GM23338 (cell line): ENCODE results near the gene RNF26. TPM values are rescaled to one million over a fixed set of nuclear protein-coding genes. Genes with fewer than 3 reads are reported as not detected.

Experiments
- ATAC-seq: fragments of 200-7000 bp; cut with Tn5 transposase; 3 replicates; pipeline ENCODE4 v1.9.1; 2020
- DNase-seq: peaks from one replicate; pipeline ENCODE4 v3.0.0-alpha.2; 2015; ENCODE audit warnings: low spot score
- H2AFZ ChIP-seq: fragments of 200-600 bp; sonication (generic); 2 replicates; pipeline ENCODE4 v1.8.0; 2016; ENCODE audit warnings: antibody characterized with exemption, mild to moderate bottlenecking, moderate library complexity
- H3F3A ChIP-seq: fragments of 200-600 bp; sonication (generic); replicated peaks from 2 replicates; pipeline ENCODE4 v1.8.0; 2017; ENCODE audit warnings: antibody characterized with exemption, mixed run types, low read depth
- H3K27ac ChIP-seq: fragments of 200-600 bp; sonication (generic); 2 replicates; pipeline ENCODE4 v1.6.1; 2016; ENCODE audit warnings: low read depth
- H3K27me3 ChIP-seq: fragments of 200-600 bp; sonication (generic); 2 replicates; pipeline ENCODE4 v1.8.0; 2016; ENCODE audit warnings: mild to moderate bottlenecking, mixed run types, moderate library complexity; ENCODE audit not compliant: insufficient read depth
- H3K36me3 ChIP-seq: fragments of 200-600 bp; sonication (generic); 2 replicates; pipeline ENCODE4 v1.8.0; 2016; ENCODE audit warnings: mild to moderate bottlenecking; ENCODE audit not compliant: insufficient read depth
- H3K4me1 ChIP-seq: fragments of 200-600 bp; sonication (generic); 2 replicates; pipeline ENCODE4 v1.8.0; 2016; ENCODE audit warnings: mild to moderate bottlenecking, moderate library complexity; ENCODE audit not compliant: insufficient read depth
- H3K4me2 ChIP-seq: fragments of 200-600 bp; sonication (generic); 2 replicates; pipeline ENCODE4 v1.7.1; 2017; ENCODE audit warnings: mixed run types
- H3K4me3 ChIP-seq: fragments of 200-600 bp; sonication (generic); 2 replicates; pipeline ENCODE4 v1.6.1; 2016; ENCODE audit warnings: mixed run types
- H3K79me2 ChIP-seq: fragments of 200-600 bp; sonication (generic); replicated peaks from 2 replicates; pipeline ENCODE4 v1.8.0; 2017; ENCODE audit warnings: mild to moderate bottlenecking; ENCODE audit not compliant: insufficient read depth
- H3K9me2 ChIP-seq: fragments of 200-600 bp; sonication (generic); 2 replicates; pipeline ENCODE4 v1.8.0; 2017; ENCODE audit not compliant: insufficient read depth
- H4K20me1 ChIP-seq: fragments of 200-600 bp; sonication (generic); replicated peaks from 2 replicates; pipeline ENCODE4 v1.8.0; 2017; ENCODE audit warnings: mild to moderate bottlenecking; ENCODE audit not compliant: insufficient read depth
- H3K27ac Mint-ChIP-seq: 2 replicates; pipeline ENCODE4 v1.8.0; 2020; ENCODE audit warnings: inconsistent platforms, mild to moderate bottlenecking, moderate library complexity, mixed read lengths
- H3K27me3 Mint-ChIP-seq: 3 replicates; pipeline ENCODE4 v1.8.0; 2022; ENCODE audit warnings: low read depth, mild to moderate bottlenecking, moderate library complexity, mixed read lengths, inconsistent platforms; ENCODE audit not compliant: insufficient read depth, poor library complexity
- H3K36me3 Mint-ChIP-seq: 3 replicates; pipeline ENCODE4 v1.8.0; 2021; ENCODE audit warnings: low read depth, mild to moderate bottlenecking, inconsistent platforms, moderate library complexity, mixed read lengths
- H3K4me1 Mint-ChIP-seq: 3 replicates; pipeline ENCODE4 v1.8.0; 2020; ENCODE audit warnings: mild to moderate bottlenecking, inconsistent platforms, mixed read lengths
- H3K4me3 Mint-ChIP-seq: 3 replicates; pipeline ENCODE4 v1.8.0; 2021; ENCODE audit warnings: moderate library complexity, mild to moderate bottlenecking, inconsistent platforms, mixed read lengths
- H3K9me3 Mint-ChIP-seq: 3 replicates; pipeline ENCODE4 v1.8.0; 2020; ENCODE audit warnings: moderate library complexity, mild to moderate bottlenecking, inconsistent platforms, mixed read lengths
- CREB1 ChIP-seq: fragments of 250-450 bp; sonication (Bioruptor Pico); IDR thresholded peaks from 2 replicates; pipeline ENCODE4 v1.5.0; 2020; ENCODE audit warnings: low read depth, mild to moderate bottlenecking, moderate library complexity
- CTCF ChIP-seq, 2 experiments: fragments of 200-600 bp in 1 of 2; sonication (generic) in 1 of 2; conservative IDR thresholded peaks; 2 replicates each; pipeline versions ENCODE4 v1.5.1 to v1.6.1; 2016 to 2017; ENCODE audit warnings: antibody characterized with exemption in 2 of 2, low read depth in 2 of 2, mild to moderate bottlenecking in 2 of 2, moderate library complexity in 1 of 2
- REST ChIP-seq: IDR thresholded peaks from one replicate; pipeline ENCODE4 v1.6.1; 2018; ENCODE audit warnings: antibody characterized with exemption; ENCODE audit not compliant: unreplicated experiment
- ZNF331 ChIP-seq: fragments of 250-450 bp; sonication (Bioruptor Pico); IDR thresholded peaks from 2 replicates; pipeline ENCODE4 v1.5.0; 2020; ENCODE audit warnings: low read depth, mild to moderate bottlenecking, moderate library complexity
- ZNF462 ChIP-seq: fragments of 250-450 bp; sonication (Bioruptor Pico); IDR thresholded peaks from 2 replicates; pipeline ENCODE4 v1.5.0; 2020; ENCODE audit warnings: mild to moderate bottlenecking, moderate library complexity
- polyA plus RNA-seq: library from polyadenylated mRNA; unstranded; fragments of >200 nt; fragmentation: Nextera tagmentation; extraction: Ambion mirVana; gene quantifications from 2 replicates; pipeline ENCODE4 v1.2.1, GENCODE V29; 2016
- total RNA-seq: library from RNA; depleted of rRNA; stranded (reverse); fragments of >200 nt; shearing (Covaris generic); gene quantifications from 2 replicates; pipeline ENCODE4 v1.2.3, GENCODE V29; 2014

Gene RNF26
- total and polyA plus RNA-seq, 2 experiments from 2014 or later, result 31.8 to 58.3 TPM

- Histone ChIP-seq H3K79me2 (no peaks in the 10 kb centered on the region), H3K4me1 (peaks cover 16% of the 10 kb centered on the region), H3K4me3 (no peak overlapping the region), H2AFZ (no peak overlapping the region), H3K9me2 (no peaks in the 10 kb centered on the region), H3F3A (no peaks in the 10 kb centered on the region), H3K27me3 (peaks cover 31% of the 10 kb centered on the region), H3K4me2 (no peak overlapping the region), H4K20me1 (no peaks in the 10 kb centered on the region; the same call in 1 of the 2 replicates), H3K36me3 (no peaks in the 10 kb centered on the region), H3K27ac (no peak overlapping the region)
- Mint-ChIP-seq H3K4me1 (peaks cover 52% of the 10 kb centered on the region), H3K27ac (no peak overlapping the region), H3K4me3 (no peak overlapping the region), H3K36me3 (no peaks in the 10 kb centered on the region; the same call in 1 of the 3 replicates), H3K9me3 (peaks cover 2% of the 10 kb centered on the region; the same call in 1 of the 3 replicates), H3K27me3 (peaks cover 33% of the 10 kb centered on the region)
- TF ChIP-seq CTCF (conservative IDR thresholded peaks at IDR 0.05; ENCODE audit: low read depth in 2 of 2) (no peak), ZNF462 (no peak), CREB1 (CRISPR knock-in tag) (no peak), REST (no peak), ZNF331 (CRISPR knock-in tag) (no peak)
- no peak for DNase-seq
- no peak for ATAC-seq
Observed at GRCh38 chr11:119368121-119369034, 34.1 kb downstream of the RNF26 start.
